Tongue (tissue), 2 donors: ENCODE results near the gene ABL2. TPM values are rescaled to one million over a fixed set of nuclear protein-coding genes. Genes with fewer than 3 reads are reported as not detected.
"Not testable (repeated sequence)": the region's sequence is repeated elsewhere in the genome, so short reads cannot be mapped to it uniquely, and the experiment has no call there.

Source experiments
- DNase-seq: peaks from one replicate; pipeline ENCODE4 v3.0.0-alpha.2; 2015
- total RNA-seq: library from RNA; depleted of rRNA; stranded (reverse); fragments of >200 nt; gene quantifications from one replicate; pipeline ENCODE4 v1.2.3, GENCODE V29; 2014

ABL2 gene
- 21.2 TPM for total RNA-seq

DNA sequence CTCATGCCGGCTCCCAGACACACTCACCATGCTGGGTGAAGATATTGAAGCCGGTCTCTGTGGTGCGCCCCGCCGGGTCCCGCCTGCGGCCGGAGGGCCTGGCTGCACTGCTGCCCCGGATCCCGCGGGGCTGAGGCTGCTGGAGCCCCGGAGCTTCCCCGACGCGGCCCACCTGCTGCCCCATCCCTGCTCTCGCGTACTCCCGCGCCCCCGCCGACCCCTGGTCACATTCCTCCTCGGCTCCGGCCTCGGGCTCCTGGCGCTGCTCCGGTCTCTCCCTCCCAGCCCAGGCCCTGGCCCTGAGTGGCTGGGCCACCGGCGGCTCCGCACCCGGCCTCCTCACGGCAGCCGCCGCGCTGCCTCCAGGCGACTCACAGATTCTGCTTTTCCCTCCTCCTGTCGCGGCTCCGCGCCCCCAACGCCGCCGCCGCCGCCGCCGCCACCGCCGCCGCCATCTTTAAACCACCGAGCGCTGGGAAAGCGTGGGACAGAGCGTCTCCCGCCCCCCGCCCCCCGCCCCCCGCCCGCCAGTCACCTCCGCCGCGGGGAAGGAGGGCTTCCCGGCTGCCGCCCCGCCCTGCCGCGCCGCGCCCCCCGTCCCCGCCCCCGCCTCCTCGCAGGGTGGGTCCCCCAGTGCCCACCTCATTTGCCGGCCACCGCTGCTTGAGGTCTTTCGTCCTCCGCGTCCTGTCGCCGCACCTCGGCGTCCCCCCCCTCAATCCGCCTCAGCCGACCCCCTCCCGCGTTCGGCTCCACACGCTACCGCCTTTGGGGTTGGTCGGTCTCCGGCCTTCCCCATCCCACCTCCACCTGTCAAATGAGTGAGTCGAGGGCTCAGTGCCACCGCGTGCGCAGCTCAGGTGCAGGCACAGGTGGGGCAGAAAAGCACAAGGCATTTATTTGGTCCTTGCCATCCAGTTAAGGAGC lies at the start of gene ABL2:
Gene ABL2, minus strand, starts transcription at position 464 of the 927 bp plus-strand sequence. Its CDS starts 280 bp downstream, at position 184.
- peak; percentile 76 for DNase-seq

GRCh38 chr1:179278920-179279319 lies 49.4 kb upstream of the ABL2 start:
- DNase-seq, result no peak

DNA sequence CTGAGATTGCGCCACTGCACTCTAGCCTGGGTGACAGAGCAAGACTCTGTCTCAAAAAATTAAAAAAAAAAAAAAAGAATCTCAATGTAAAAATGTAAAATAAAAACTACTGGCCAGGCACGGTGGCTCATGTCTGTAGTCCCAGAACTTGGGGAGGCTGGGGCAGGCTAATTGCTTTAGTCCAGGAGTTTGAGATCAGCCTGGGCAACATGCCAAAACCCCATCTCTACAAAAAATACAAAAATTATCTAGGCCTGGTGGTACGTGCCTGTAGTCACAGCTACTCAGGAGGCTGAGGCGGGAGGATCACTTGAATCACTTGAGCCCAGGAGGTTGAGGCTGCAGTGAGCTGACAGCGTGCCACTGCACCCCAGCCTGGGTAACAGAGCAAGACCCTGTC lies 44.9 kb upstream of the ABL2 start:
- not testable (repeated sequence) for DNase-seq

- no peak for DNase-seq
Measured at GRCh38 chr1:179269071-179269470, 39.6 kb upstream of the ABL2 start.

DNA sequence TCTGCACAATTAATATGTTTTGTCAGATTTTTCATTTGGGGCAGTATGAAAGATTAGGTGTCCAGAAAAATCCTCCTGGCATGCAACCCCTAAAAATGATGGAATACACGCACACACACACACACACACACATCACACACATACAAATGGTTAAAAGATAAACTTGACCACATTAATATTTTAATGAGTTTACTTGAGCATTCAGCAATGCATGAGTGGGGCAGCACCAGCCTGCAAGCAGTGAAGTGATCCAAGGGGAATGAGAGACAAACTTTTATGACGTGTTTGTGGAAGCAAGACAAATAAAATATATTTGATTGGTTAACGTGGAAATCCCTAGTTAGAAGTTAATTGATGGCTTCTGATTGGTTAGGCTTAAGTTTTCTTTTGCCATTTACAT lies 35.0 kb upstream of the ABL2 start:
- DNase-seq, result no peak

GRCh38 chr1:179263121-179263520 lies 33.6 kb upstream of the ABL2 start:
- DNase-seq, result no peak

- DNase-seq, result no peak
Measured at GRCh38 chr1:179262183-179262582, 32.7 kb upstream of the ABL2 start.

DNA sequence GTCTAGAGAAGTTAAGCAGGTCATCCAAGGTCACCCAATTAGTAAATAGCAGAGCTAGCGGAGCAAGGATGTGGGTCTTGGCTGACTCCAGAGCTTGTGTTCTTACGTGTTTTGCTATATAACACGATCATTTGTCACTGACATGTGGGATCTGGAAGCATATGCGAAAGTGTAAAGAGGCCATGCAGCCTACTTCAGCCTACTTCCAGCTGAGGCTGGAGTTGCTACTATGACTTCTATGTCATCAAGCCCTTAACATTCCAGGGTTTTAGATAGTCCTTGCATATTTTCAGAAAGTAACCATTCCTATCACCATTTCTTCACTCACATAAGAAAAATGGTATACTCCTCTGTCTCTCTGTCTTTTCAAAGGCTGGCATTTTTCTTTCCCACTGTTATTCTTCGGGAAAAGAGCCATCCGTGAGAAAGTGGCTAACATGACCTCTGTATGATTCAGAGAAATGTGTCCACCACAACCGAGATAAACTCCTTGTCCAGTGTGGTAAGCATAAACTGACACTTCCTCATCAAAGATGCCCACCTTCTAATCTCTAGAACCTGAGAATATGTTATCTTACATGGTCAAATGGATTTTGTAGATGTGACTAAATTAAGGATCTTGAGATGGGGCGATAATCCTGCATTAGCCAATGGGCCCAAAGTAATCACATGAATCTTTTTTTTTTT lies 24.0 kb upstream of the ABL2 start:
- DNase-seq, result no peak

GRCh38 chr1:179252606-179253005 lies 23.1 kb upstream of the ABL2 start:
- no peak for DNase-seq

DNA sequence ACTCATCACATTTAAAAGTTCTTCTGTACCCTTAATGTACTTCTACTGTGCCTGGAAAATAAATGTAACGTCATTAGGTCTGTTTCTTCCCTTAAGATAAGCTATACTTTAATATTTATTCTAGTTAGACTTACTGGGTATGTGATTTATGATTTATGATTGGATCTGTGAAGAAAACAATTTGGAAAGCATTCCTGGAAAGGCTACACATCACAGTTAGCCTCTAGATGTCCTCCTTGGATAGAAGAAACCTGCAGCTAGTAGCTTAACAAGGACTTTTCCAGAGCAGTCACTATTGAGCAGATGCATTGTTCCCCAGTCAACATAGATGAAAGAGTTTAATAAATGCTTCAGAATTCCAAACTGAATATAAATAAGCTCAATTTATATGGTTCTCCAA lies 22.2 kb upstream of the ABL2 start:
- peak; percentile 26 for DNase-seq

DNA sequence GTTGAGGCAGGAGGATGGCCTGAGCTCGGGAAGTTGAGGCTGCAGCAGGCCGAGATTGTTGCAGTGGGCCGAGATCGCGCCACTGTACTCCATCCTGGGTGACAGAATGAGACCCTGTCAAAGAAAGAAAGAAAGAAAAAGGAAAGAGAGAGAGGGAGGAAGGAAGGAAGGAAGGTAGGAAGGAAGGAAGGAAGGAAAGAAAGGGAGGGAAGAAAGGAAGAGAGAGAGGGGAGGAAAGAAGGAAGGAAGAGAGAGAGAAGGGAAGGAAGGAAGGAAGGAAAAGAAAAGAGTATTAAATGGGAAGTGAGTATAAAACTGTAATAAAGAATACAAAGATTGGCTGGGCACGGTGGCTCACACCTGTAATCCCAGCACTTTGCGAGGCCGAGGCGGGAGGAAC lies 18.4 kb upstream of the ABL2 start:
- no peak for DNase-seq

DNA sequence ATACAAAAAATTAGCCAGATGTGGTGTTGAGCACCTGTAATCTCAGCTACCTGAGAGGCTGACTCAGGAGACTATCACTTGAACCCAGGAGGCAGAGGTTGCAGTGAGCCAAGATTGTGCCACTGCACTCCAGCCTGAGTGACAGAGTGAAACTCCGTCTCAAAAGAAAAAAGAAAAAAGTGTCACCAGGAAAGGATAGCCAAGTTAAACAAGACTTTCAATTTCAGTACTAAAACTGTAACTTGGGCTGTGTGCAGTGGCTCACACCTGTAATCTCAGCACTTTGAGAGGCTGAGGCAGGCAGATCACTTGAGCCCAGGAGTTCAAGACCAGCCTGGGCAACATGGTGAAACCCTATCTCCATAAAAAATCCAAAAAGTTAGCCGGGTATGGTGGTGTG lies 15.9 kb upstream of the ABL2 start:
- DNase-seq, result not testable (repeated sequence)

GRCh38 chr1:179241530-179242097 lies 12.1 kb upstream of the ABL2 start:
- no peak for DNase-seq

DNA sequence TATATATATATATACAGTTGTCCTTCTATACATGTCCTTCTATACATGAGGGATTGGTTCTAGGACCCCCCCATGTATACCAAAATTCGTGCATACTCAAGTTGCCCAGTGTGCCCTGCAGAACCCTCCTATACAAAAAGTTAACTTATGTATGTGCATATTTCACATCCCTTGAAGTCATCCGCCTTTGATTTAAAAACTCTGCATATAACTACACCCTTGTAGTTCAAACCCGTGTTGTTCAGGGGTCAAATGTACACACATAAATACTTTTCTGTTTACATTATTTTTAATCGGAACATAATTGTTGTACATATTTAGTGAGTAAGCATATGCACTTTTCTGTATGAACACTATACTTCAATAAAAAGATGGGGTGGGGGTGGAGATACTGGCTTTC lies 7.7 kb upstream of the ABL2 start:
- DNase-seq, result no peak

GRCh38 chr1:179234863-179235262 lies 5.4 kb upstream of the ABL2 start:
- DNase-seq, result no peak

GRCh38 chr1:179231923-179232322 lies 2.4 kb upstream of the ABL2 start:
- no peak for DNase-seq

DNA sequence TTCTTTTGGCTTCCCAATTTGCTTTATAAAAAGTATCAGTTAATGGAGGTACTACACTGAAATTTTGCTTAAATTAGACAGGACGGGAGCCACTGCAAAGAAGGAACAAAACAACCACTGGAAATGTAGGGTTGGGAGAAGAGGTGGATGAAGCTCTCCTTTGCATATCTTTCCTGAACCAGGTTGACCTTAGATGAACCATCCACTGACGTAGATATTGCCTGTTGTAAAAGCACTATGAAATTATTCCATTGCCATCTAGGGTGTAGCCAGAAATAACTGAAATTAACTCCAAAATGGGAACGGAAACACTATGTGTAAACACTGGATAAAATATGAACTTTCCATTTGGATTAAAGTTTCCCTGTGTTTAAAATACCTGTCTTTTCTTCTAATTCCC lies 1.2 kb upstream of the ABL2 start:
- DNase-seq, result no peak

GRCh38 chr1:179230251-179230650 lies 774 bp upstream of the ABL2 start:
- DNase-seq, result no peak

GRCh38 chr1:179228783-179229213 lies 679 bp downstream of the ABL2 start:
- peak; percentile 61 for DNase-seq

GRCh38 chr1:179226738-179227137 lies 2.7 kb downstream of the ABL2 start:
- no peak for DNase-seq

GRCh38 chr1:179224466-179224865 lies 5.0 kb downstream of the ABL2 start:
- DNase-seq, result not testable (repeated sequence)

- not testable (repeated sequence) for DNase-seq
Measured at GRCh38 chr1:179221121-179221520, 8.4 kb downstream of the ABL2 start.

DNA sequence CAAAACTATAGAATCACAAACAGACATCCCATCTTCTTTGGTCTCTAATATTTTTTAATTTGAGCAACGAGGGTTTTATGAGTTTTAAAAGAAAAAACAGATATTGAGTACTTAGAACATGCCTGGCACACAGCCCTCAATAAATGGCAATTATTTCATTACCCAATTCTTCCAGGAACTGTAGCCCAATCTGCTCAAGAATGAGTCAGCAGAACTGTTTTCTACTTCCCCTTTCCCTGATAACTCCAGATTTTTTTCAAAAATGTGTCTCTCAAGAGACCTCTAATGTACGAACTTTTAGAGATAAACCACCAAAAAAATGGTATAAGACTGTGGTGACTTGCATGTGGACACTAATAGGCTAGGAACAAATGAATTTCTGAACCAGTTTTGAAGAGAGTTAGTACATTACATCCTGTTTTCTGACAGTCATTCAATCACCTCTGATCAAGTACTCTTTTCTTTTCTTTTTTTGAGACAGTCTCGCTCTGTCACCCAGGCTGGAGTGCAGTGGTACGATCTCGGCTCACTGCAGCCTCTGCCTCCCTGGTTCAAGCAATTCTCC lies 11.5 kb downstream of the ABL2 start:
- DNase-seq, result no peak
